Trophoblast cell (in vitro differentiated cells and primary cell): Measurements from ENCODE around the gene MGAT5.
"Not testable (repeated sequence)": the region's sequence is repeated elsewhere in the genome, so short reads cannot be mapped to it uniquely, and the experiment has no call there.

ENCODE experiments used
- DNase-seq, 2 donors: peaks; one replicate each; pipeline ENCODE4 v3.0.0-alpha.2; 2016
- H2AFZ ChIP-seq: 2 replicates; pipeline ENCODE4 v1.6.1; 2013; ENCODE audit warnings: low read length, moderate library complexity, mild to moderate bottlenecking; ENCODE audit not compliant: insufficient read depth, poor library complexity
- H2AK5ac ChIP-seq: 2 replicates; pipeline ENCODE4 v1.6.1; 2013; ENCODE audit warnings: mild to moderate bottlenecking, low read length
- H2BK120ac ChIP-seq: 2 replicates; pipeline ENCODE4 v1.6.1; 2013; ENCODE audit warnings: low read length, mild to moderate bottlenecking, moderate library complexity; ENCODE audit not compliant: insufficient read depth, poor library complexity
- H2BK12ac ChIP-seq: 2 replicates; pipeline ENCODE4 v1.6.1; 2013; ENCODE audit warnings: mild to moderate bottlenecking, low read length, moderate library complexity
- H2BK5ac ChIP-seq: 2 replicates; pipeline ENCODE4 v1.6.1; 2013; ENCODE audit warnings: low read length, low read depth, moderate library complexity, mild to moderate bottlenecking; ENCODE audit not compliant: poor library complexity
- H3K14ac ChIP-seq: 2 replicates; pipeline ENCODE4 v1.6.1; 2013; ENCODE audit warnings: mild to moderate bottlenecking, low read length
- H3K18ac ChIP-seq: 2 replicates; pipeline ENCODE4 v1.6.1; 2013; ENCODE audit warnings: mild to moderate bottlenecking, low read length
- H3K23ac ChIP-seq: 2 replicates; pipeline ENCODE4 v1.6.1; 2013; ENCODE audit warnings: low read length
- H3K27ac ChIP-seq: 2 replicates; pipeline ENCODE4 v1.5.1; 2013; ENCODE audit warnings: low read depth, mild to moderate bottlenecking, inconsistent platforms, low read length, moderate library complexity
- H3K27me3 ChIP-seq: 2 replicates; pipeline ENCODE4 v1.6.1; 2013; ENCODE audit warnings: inconsistent platforms, mild to moderate bottlenecking, low read length, moderate library complexity; ENCODE audit not compliant: insufficient read depth
- H3K36me3 ChIP-seq, 2 experiments: 1 replicate in 1 of 2; 2 replicates in 1 of 2; pipeline ENCODE4 v1.6.1; 2013; ENCODE audit warnings: low read length in 2 of 2, mild to moderate bottlenecking in 2 of 2, moderate library complexity in 1 of 2; ENCODE audit not compliant: insufficient read depth in 2 of 2, control insufficient read depth in 1 of 2
- H3K4ac ChIP-seq: 2 replicates; pipeline ENCODE4 v1.6.1; 2013; ENCODE audit warnings: low read depth, mild to moderate bottlenecking, low read length, moderate library complexity
- H3K4me1 ChIP-seq, 2 experiments: 1 replicate in 1 of 2; 2 replicates in 1 of 2; pipeline ENCODE4 v1.6.1; 2013; ENCODE audit warnings: low read length in 2 of 2, mild to moderate bottlenecking in 2 of 2, moderate library complexity in 1 of 2; ENCODE audit not compliant: insufficient read depth in 2 of 2, control insufficient read depth in 1 of 2
- H3K4me2 ChIP-seq: 2 replicates; pipeline ENCODE4 v1.6.1; 2013; ENCODE audit warnings: inconsistent platforms, mild to moderate bottlenecking, low read length, moderate library complexity
- H3K4me3 ChIP-seq: 2 replicates; pipeline ENCODE4 v1.5.1; 2013; ENCODE audit warnings: mild to moderate bottlenecking, low read depth, low read length, inconsistent platforms
- H3K79me1 ChIP-seq: one replicate; pipeline ENCODE4 v1.6.1; 2013; ENCODE audit warnings: low read length
- H3K79me2 ChIP-seq: 2 replicates; pipeline ENCODE4 v1.6.1; 2013; ENCODE audit warnings: low read length, mild to moderate bottlenecking; ENCODE audit not compliant: control insufficient read depth, insufficient read depth, poor library complexity
- H3K9ac ChIP-seq: 2 replicates; pipeline ENCODE4 v1.6.1; 2013; ENCODE audit warnings: mild to moderate bottlenecking, low read length
- H3K9me3 ChIP-seq: 2 replicates; pipeline ENCODE4 v1.6.1; 2013; ENCODE audit warnings: low read depth, mild to moderate bottlenecking, control low read depth, inconsistent platforms, low read length; ENCODE audit not compliant: insufficient read depth
- H4K12ac ChIP-seq: 2 replicates; pipeline ENCODE4 v1.6.1; 2013; ENCODE audit warnings: low read depth, mild to moderate bottlenecking, low read length, moderate library complexity
- H4K8ac ChIP-seq: 2 replicates; pipeline ENCODE4 v1.6.1; 2013; ENCODE audit warnings: low read depth, mild to moderate bottlenecking, low read length, moderate library complexity
- H4K91ac ChIP-seq: one replicate; pipeline ENCODE4 v1.6.1; 2013; ENCODE audit warnings: low read depth, mild to moderate bottlenecking, low read length, moderate library complexity
- WGBS: extraction: QIAGEN DNeasy Blood & Tissue Kit; methylation state at CpG from one replicate; pipeline ENCODE4 v1.1.7; 2013; ENCODE audit warnings: missing lambda C conversion rate; ENCODE audit not compliant: insufficient read length, insufficient coverage; ENCODE audit errors: extremely low coverage; 5-methylcytosine and 5-hydroxymethylcytosine counted together

Gene MGAT5

GRCh38 chr2:134294598-134294997, 40.7 kb downstream of the MGAT5 start:
- not testable (repeated sequence) for H4K12ac ChIP-seq, H3K4me2 ChIP-seq, H3K4me3 ChIP-seq, H3K36me3 ChIP-seq, H4K91ac ChIP-seq, H3K14ac ChIP-seq, DNase-seq, H3K9ac ChIP-seq, H3K27me3 ChIP-seq, H3K79me2 ChIP-seq, H3K27ac ChIP-seq, H3K4ac ChIP-seq, H4K8ac ChIP-seq, H3K9me3 ChIP-seq, H2BK120ac ChIP-seq, H2AFZ ChIP-seq, H3K4me1 ChIP-seq, H3K79me1 ChIP-seq, H3K23ac ChIP-seq, H2BK12ac ChIP-seq, H3K18ac ChIP-seq, H2AK5ac ChIP-seq, H2BK5ac ChIP-seq
- no CpG with 5 or more reads among the region's 3 CpGs for WGBS

DNA sequence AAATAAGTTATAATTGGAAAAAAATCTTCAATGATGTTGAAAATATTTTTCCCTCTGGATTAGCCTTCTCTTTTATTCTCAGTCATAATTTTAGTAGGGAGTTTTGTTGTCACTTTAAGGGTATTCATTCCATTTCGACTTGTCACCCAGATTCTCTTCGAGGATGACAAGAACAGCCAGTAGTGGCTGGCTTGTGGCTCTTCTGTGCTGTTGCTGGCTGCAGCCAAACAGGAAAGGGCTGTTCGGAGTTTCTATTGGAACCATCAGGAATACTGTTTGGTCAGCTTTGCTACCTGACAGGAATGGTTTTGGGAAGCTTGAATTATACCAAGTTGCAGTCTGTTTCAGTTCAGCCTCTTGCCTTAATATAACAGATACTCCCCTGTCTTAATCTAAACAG, 41.6 kb downstream of the MGAT5 start:
- no peaks in the 10 kb centered on the region for H3K79me2 ChIP-seq
- H3K4me2 ChIP-seq: peak overlapping the region; percentile 27
- H3K36me3 ChIP-seq: no peaks in the 10 kb centered on the region
- no peak overlapping the region for H2AFZ ChIP-seq
- H2BK5ac ChIP-seq: no peak overlapping the region
- no peaks in the 10 kb centered on the region for H3K79me1 ChIP-seq
- no peak overlapping the region for H2BK12ac ChIP-seq
- no peak overlapping the region for H4K12ac ChIP-seq
- H3K9me3 ChIP-seq: no peaks in the 10 kb centered on the region
- no peak overlapping the region for H2BK120ac ChIP-seq
- H3K4me1 ChIP-seq: peaks cover 0 to 1% of the 10 kb centered on the region in 2 experiments
- H3K18ac ChIP-seq: no peak overlapping the region
- no peak overlapping the region for H3K4ac ChIP-seq
- H3K4me3 ChIP-seq: no peak overlapping the region
- H3K9ac ChIP-seq: no peak overlapping the region
- no peak overlapping the region for H3K14ac ChIP-seq
- no peak overlapping the region for H3K23ac ChIP-seq
- H3K27ac ChIP-seq: no peak overlapping the region
- no peak overlapping the region for H4K91ac ChIP-seq
- peak; percentile 53 to 72 for DNase-seq
- no peak overlapping the region for H4K8ac ChIP-seq
- no CpG with 5 or more reads among the region's 3 CpGs for WGBS
- H3K27me3 ChIP-seq: no peaks in the 10 kb centered on the region
- no peak overlapping the region for H2AK5ac ChIP-seq

DNA sequence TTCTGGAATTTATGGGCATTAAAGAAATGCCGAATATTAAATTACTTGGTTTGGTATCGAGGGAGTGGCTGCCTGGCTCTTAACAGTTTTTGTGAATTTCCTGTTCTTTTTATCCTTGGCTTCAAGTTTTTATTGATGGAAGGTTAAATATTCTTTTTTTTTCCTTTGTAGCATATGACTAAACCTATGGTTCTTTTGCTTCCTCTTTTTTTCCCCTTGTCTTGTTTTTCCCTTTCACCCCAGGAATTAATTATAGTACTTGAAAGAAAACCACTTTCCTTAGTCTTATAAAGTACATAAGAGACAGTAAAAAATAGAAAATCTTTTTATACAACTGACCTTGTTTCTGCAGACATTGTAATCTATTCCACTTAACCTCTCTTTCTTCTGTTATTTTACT, 42.4 kb downstream of the MGAT5 start:
- H3K27me3 ChIP-seq: no peaks in the 10 kb centered on the region
- H3K4me1 ChIP-seq: peaks cover 0 to 1% of the 10 kb centered on the region in 2 experiments
- no peak overlapping the region for H2BK12ac ChIP-seq
- no peak overlapping the region for H4K12ac ChIP-seq
- H3K4me2 ChIP-seq: no peak overlapping the region
- no peak overlapping the region for H3K23ac ChIP-seq
- H3K9me3 ChIP-seq: no peaks in the 10 kb centered on the region
- no peak overlapping the region for H2BK5ac ChIP-seq
- H4K8ac ChIP-seq: no peak overlapping the region
- H2AFZ ChIP-seq: no peak overlapping the region
- no peak overlapping the region for H3K27ac ChIP-seq
- no peaks in the 10 kb centered on the region for H3K79me1 ChIP-seq
- H3K9ac ChIP-seq: no peak overlapping the region
- H3K14ac ChIP-seq: no peak overlapping the region
- no peak overlapping the region for H4K91ac ChIP-seq
- H3K4ac ChIP-seq: no peak overlapping the region
- no peak overlapping the region for H2AK5ac ChIP-seq
- H3K18ac ChIP-seq: no peak overlapping the region
- no CpG with 5 or more reads among the region's 2 CpGs for whole genome bisulfite sequencing
- DNase-seq: no peak
- no peak overlapping the region for H3K4me3 ChIP-seq
- H3K36me3 ChIP-seq: no peaks in the 10 kb centered on the region
- H2BK120ac ChIP-seq: no peak overlapping the region
- H3K79me2 ChIP-seq: no peaks in the 10 kb centered on the region

- no peak overlapping the region for H3K23ac ChIP-seq
- no peaks in the 10 kb centered on the region for H3K79me1 ChIP-seq
- H3K4me1 ChIP-seq: no peaks in the 10 kb centered on the region
- H3K18ac ChIP-seq: no peak overlapping the region
- H3K36me3 ChIP-seq: no peaks in the 10 kb centered on the region
- no peak overlapping the region for H2BK12ac ChIP-seq
- no peaks in the 10 kb centered on the region for H3K9me3 ChIP-seq
- no CpG with 5 or more reads among the region's 1 CpG for WGBS
- H3K4me2 ChIP-seq: no peak overlapping the region
- H2BK5ac ChIP-seq: no peak overlapping the region
- no peak overlapping the region for H2BK120ac ChIP-seq
- no peak overlapping the region for H3K9ac ChIP-seq
- no peak overlapping the region for H3K14ac ChIP-seq
- H3K4ac ChIP-seq: no peak overlapping the region
- no peak overlapping the region for H4K8ac ChIP-seq
- H4K91ac ChIP-seq: no peak overlapping the region
- H2AFZ ChIP-seq: no peak overlapping the region
- no peak overlapping the region for H2AK5ac ChIP-seq
- H3K4me3 ChIP-seq: no peak overlapping the region
- H3K27ac ChIP-seq: no peak overlapping the region
- no peak overlapping the region for H4K12ac ChIP-seq
- DNase-seq: no peak
- no peaks in the 10 kb centered on the region for H3K27me3 ChIP-seq
- no peaks in the 10 kb centered on the region for H3K79me2 ChIP-seq
Observed at GRCh38 chr2:134299334-134299733, 45.5 kb downstream of the MGAT5 start.
